Glutamatergic neuron (in vitro differentiated cells): ENCODE measurements around the gene SHROOM2. TPM values are rescaled to one million over a fixed set of nuclear protein-coding genes. Genes with fewer than 3 reads are reported as not detected.

Source experiments
- DNase-seq: peaks from one replicate; pipeline ENCODE4 v3.0.0; 2022
- H3K27ac Mint-ChIP-seq: one replicate; pipeline ENCODE4 v1.8.0; 2020; ENCODE audit warnings: mild to moderate bottlenecking, mixed read lengths, inconsistent platforms; ENCODE audit not compliant: unreplicated experiment
- H3K27me3 Mint-ChIP-seq: one replicate; pipeline ENCODE4 v1.8.0; 2020; ENCODE audit warnings: mild to moderate bottlenecking, moderate library complexity, mixed read lengths, inconsistent platforms; ENCODE audit not compliant: unreplicated experiment
- H3K36me3 Mint-ChIP-seq: one replicate; pipeline ENCODE4 v1.8.0; 2020; ENCODE audit warnings: mild to moderate bottlenecking, mixed read lengths, inconsistent platforms; ENCODE audit not compliant: unreplicated experiment
- H3K4me1 Mint-ChIP-seq: one replicate; pipeline ENCODE4 v1.8.0; 2020; ENCODE audit warnings: mild to moderate bottlenecking, low read depth, mixed read lengths, inconsistent platforms; ENCODE audit not compliant: unreplicated experiment
- H3K4me3 Mint-ChIP-seq: one replicate; pipeline ENCODE4 v1.8.0; 2020; ENCODE audit warnings: mild to moderate bottlenecking, mixed read lengths, inconsistent platforms; ENCODE audit not compliant: unreplicated experiment
- H3K9me3 Mint-ChIP-seq: one replicate; pipeline ENCODE4 v1.8.0; 2020; ENCODE audit warnings: mild to moderate bottlenecking, moderate library complexity, mixed read lengths, inconsistent platforms; ENCODE audit not compliant: unreplicated experiment
- total RNA-seq: library from RNA; stranded (reverse); fragmentation: NEBNext Ultra II Directional; extraction: Animal tissue kit (Norgen Biotek cat#: 25700); gene quantifications from one replicate; pipeline ENCODE4 v1.2.1, GENCODE V29; 2021; ENCODE audit not compliant: unreplicated experiment
- TF ChIP-seq, protein P1 (sequence below): fragments of 200-600 bp; sonication (generic); IDR thresholded peaks from one replicate; pipeline ENCODE4 v1.5.0; 2021; ENCODE audit not compliant: partially characterized antibody, unreplicated experiment

Gene SHROOM2
- total RNA-seq, 1 donor from 2014 or later = 3.1 TPM

DNA sequence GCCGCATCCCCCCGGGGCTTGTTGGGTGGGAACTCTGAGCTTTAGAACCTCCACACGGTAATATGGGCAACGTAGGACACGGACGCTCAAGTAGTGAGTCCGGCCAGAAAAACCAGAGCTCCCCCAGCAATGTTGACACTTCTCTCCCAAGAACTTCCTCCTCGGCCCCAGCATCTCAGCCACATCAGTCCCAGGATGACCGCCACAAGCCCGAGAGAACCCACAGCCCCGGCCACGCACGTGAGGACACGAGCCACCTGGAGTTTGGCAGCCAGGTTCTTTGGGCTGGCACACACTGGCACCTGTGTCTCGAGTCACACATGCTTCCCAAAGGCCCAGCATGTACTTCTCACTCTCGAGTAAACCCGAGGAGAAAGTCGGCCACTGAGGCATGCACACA lies 197.2 kb downstream of the SHROOM2 start:
- no peak overlapping the region for H3K27ac Mint-ChIP-seq
- no peaks in the 10 kb centered on the region for H3K36me3 Mint-ChIP-seq
- H3K9me3 Mint-ChIP-seq = no peaks in the 10 kb centered on the region

GRCh38 chrX:9983846-9984245 lies 197.6 kb downstream of the SHROOM2 start:
- H3K27ac Mint-ChIP-seq = no peak overlapping the region
- no peak for DNase-seq

More for the DNA sequence above, 197.2 kb downstream of the SHROOM2 start:
- TF ChIP-seq, protein P1, sequence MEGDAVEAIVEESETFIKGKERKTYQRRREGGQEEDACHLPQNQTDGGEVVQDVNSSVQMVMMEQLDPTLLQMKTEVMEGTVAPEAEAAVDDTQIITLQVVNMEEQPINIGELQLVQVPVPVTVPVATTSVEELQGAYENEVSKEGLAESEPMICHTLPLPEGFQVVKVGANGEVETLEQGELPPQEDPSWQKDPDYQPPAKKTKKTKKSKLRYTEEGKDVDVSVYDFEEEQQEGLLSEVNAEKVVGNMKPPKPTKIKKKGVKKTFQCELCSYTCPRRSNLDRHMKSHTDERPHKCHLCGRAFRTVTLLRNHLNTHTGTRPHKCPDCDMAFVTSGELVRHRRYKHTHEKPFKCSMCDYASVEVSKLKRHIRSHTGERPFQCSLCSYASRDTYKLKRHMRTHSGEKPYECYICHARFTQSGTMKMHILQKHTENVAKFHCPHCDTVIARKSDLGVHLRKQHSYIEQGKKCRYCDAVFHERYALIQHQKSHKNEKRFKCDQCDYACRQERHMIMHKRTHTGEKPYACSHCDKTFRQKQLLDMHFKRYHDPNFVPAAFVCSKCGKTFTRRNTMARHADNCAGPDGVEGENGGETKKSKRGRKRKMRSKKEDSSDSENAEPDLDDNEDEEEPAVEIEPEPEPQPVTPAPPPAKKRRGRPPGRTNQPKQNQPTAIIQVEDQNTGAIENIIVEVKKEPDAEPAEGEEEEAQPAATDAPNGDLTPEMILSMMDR = no peak
- H3K4me3 Mint-ChIP-seq = no peak overlapping the region
- no peak for DNase-seq
- H3K27me3 Mint-ChIP-seq = no peaks in the 10 kb centered on the region
- H3K4me1 Mint-ChIP-seq = no peaks in the 10 kb centered on the region

DNA sequence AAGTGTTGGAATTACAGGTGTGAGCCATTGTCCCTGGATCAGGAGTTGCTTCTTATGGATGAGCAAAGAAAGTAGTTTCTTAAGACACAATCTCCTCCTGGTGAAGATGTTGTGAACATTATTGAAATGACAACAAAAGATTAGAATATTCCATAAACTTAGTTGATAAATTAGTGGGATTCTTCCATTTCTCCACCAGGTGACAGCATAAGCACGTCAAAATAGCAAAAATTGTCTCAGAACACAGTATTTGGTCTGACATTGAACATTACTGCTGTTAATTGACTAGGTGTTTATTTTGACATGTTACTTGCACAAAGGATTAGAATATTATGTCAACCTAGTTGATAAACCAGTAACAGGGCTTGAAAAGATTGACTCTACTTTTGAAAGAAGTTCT lies 202.5 kb downstream of the SHROOM2 start:
- TF ChIP-seq, protein P1 = no peak
- no peaks in the 10 kb centered on the region for H3K4me1 Mint-ChIP-seq
- no peaks in the 10 kb centered on the region for H3K36me3 Mint-ChIP-seq
- no peak overlapping the region for H3K27ac Mint-ChIP-seq
- no peak for DNase-seq
- H3K9me3 Mint-ChIP-seq = no peaks in the 10 kb centered on the region
- H3K4me3 Mint-ChIP-seq = no peak overlapping the region
- H3K27me3 Mint-ChIP-seq = no peaks in the 10 kb centered on the region

More at GRCh38 chrX:9983846-9984245, 197.6 kb downstream of the SHROOM2 start:
- Mint-ChIP-seq H3K9me3 (no peaks in the 10 kb centered on the region), H3K27me3 (no peaks in the 10 kb centered on the region), H3K4me1 (no peaks in the 10 kb centered on the region), H3K36me3 (no peaks in the 10 kb centered on the region), H3K4me3 (no peak overlapping the region)
- TF ChIP-seq, protein P1 = no peak

DNA sequence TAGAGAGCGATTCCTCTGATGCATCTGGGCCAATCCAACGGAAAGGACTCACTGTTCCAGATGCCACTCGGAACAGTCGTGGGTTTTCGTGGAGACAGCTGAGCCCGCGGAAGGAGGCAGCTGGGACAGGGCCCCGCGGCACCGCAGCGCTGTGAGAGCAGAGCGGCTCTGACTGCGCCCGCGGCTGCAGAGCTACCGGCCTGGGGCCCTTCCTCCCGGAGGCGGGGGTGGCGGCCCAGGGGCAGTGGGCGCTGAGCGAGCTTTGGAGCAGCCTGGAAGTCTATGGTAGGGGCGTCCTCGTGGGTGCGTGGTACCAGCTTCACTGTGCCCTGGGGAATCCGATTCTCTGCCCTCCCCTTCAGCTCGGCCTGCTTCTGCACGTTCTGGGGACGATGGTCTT lies 205.8 kb downstream of the SHROOM2 start:
- Mint-ChIP-seq H3K4me1 (no peaks in the 10 kb centered on the region), H3K27ac (no peak overlapping the region), H3K4me3 (no peak overlapping the region), H3K36me3 (no peaks in the 10 kb centered on the region), H3K9me3 (no peaks in the 10 kb centered on the region), H3K27me3 (no peaks in the 10 kb centered on the region)
- TF ChIP-seq, protein P1 = no peak
- no peak for DNase-seq

GRCh38 chrX:9992724-9993123 lies 206.5 kb downstream of the SHROOM2 start:
- no peaks in the 10 kb centered on the region for H3K36me3 Mint-ChIP-seq
- H3K4me1 Mint-ChIP-seq = no peaks in the 10 kb centered on the region
- TF ChIP-seq, protein P1 = no peak
- H3K27me3 Mint-ChIP-seq = no peaks in the 10 kb centered on the region
- H3K9me3 Mint-ChIP-seq = no peaks in the 10 kb centered on the region
- H3K4me3 Mint-ChIP-seq = no peak overlapping the region
- DNase-seq = no peak
- H3K27ac Mint-ChIP-seq = no peak overlapping the region
